ENCODE results near the gene TM9SF3.

TM9SF3 gene

GRCh38 chr10:96497391-96497790 lies 89.4 kb downstream of the TM9SF3 start:
- Histone ChIP-seq H3F3A (ENCODE audit: insufficient read depth) (no peaks in the 10 kb centered on the region), H3K9me3 (ENCODE audit: insufficient read depth, low read length) (no peaks in the 10 kb centered on the region), H2AFZ (ENCODE audit: low read depth, low read length, severe bottlenecking) (no peak overlapping the region), H3K4me3 (ENCODE audit: insufficient read depth, low read length, poor library complexity, severe bottlenecking) (no peak overlapping the region), H3K27ac (ENCODE audit: low read depth, low read length) (no peak overlapping the region), H3K27me3 (ENCODE audit: low read length) (no peaks in the 10 kb centered on the region), H3K9ac (ENCODE audit: low read length) (no peak overlapping the region), H4K20me1 (ENCODE audit: low read depth, low read length) (no peaks in the 10 kb centered on the region), H3K79me2 (ENCODE audit: insufficient read depth, low read length) (no peaks in the 10 kb centered on the region), H3K36me3 (ENCODE audit: low read length) (no peaks in the 10 kb centered on the region), H3K9me2 (replicated peaks; ENCODE audit: insufficient read depth, low read length) (no peaks in the 10 kb centered on the region), H3K4me2 (ENCODE audit: low read depth, low read length, poor library complexity, severe bottlenecking) (no peak overlapping the region)
- TF ChIP-seq CTCF (IDR thresholded peaks at IDR 0.05; ENCODE audit: insufficient read depth, low read length, poor library complexity, severe bottlenecking) = no peak
- TF ChIP-seq EZH2phosphoT487 (conservative IDR thresholded peaks at IDR 0.05; ENCODE audit: low read length) = no peak

- Histone ChIP-seq H4K20me1 (ENCODE audit: low read depth, low read length) (no peaks in the 10 kb centered on the region), H3K9me3 (ENCODE audit: insufficient read depth, low read length) (no peaks in the 10 kb centered on the region), H3K9ac (ENCODE audit: low read length) (no peak overlapping the region), H3K27ac (ENCODE audit: low read depth, low read length) (no peak overlapping the region), H3K36me3 (ENCODE audit: low read length) (no peaks in the 10 kb centered on the region), H2AFZ (ENCODE audit: low read depth, low read length, severe bottlenecking) (no peak overlapping the region), H3K4me3 (ENCODE audit: insufficient read depth, low read length, poor library complexity, severe bottlenecking) (no peak overlapping the region), H3F3A (ENCODE audit: insufficient read depth) (no peaks in the 10 kb centered on the region), H3K27me3 (ENCODE audit: low read length) (no peaks in the 10 kb centered on the region), H3K9me2 (replicated peaks; ENCODE audit: insufficient read depth, low read length) (no peaks in the 10 kb centered on the region), H3K79me2 (ENCODE audit: insufficient read depth, low read length) (no peaks in the 10 kb centered on the region), H3K4me2 (ENCODE audit: low read depth, low read length, poor library complexity, severe bottlenecking) (no peak overlapping the region)
- TF ChIP-seq CTCF (IDR thresholded peaks at IDR 0.05; ENCODE audit: insufficient read depth, low read length, poor library complexity, severe bottlenecking) = no peak
- no peak for TF ChIP-seq EZH2phosphoT487 (conservative IDR thresholded peaks at IDR 0.05; ENCODE audit: low read length)
These were observed 90.4 kb downstream of the TM9SF3 start for GRCh38 chr10:96496281-96496925.

- Histone ChIP-seq H3K79me2 (ENCODE audit: insufficient read depth, low read length) (no peaks in the 10 kb centered on the region), H3F3A (ENCODE audit: insufficient read depth) (no peaks in the 10 kb centered on the region), H3K9me2 (replicated peaks; ENCODE audit: insufficient read depth, low read length) (no peaks in the 10 kb centered on the region), H3K27ac (ENCODE audit: low read depth, low read length) (no peak overlapping the region), H3K36me3 (ENCODE audit: low read length) (no peaks in the 10 kb centered on the region), H3K4me3 (ENCODE audit: insufficient read depth, low read length, poor library complexity, severe bottlenecking) (no peak overlapping the region), H4K20me1 (ENCODE audit: low read depth, low read length) (no peaks in the 10 kb centered on the region), H2AFZ (ENCODE audit: low read depth, low read length, severe bottlenecking) (no peak overlapping the region), H3K9ac (ENCODE audit: low read length) (no peak overlapping the region), H3K9me3 (ENCODE audit: insufficient read depth, low read length) (no peaks in the 10 kb centered on the region), H3K27me3 (ENCODE audit: low read length) (no peaks in the 10 kb centered on the region), H3K4me2 (ENCODE audit: low read depth, low read length, poor library complexity, severe bottlenecking) (no peak overlapping the region)
- TF ChIP-seq EZH2phosphoT487 (conservative IDR thresholded peaks at IDR 0.05; ENCODE audit: low read length) (no peak), CTCF (IDR thresholded peaks at IDR 0.05; ENCODE audit: insufficient read depth, low read length, poor library complexity, severe bottlenecking) (no peak)
These were observed 91.3 kb downstream of the TM9SF3 start for GRCh38 chr10:96495544-96495943.
